GM23338 (cell line): ENCODE data around the gene UBL5. TPM values are rescaled to one million over a fixed set of nuclear protein-coding genes. Genes with fewer than 3 reads are reported as not detected.

Experiments used
- ATAC-seq: fragments of 200-7000 bp; cut with Tn5 transposase; 3 replicates; pipeline ENCODE4 v1.9.1; 2020
- DNase-seq: peaks from one replicate; pipeline ENCODE4 v3.0.0-alpha.2; 2015; ENCODE audit warnings: low spot score
- H2AFZ ChIP-seq: fragments of 200-600 bp; sonication (generic); 2 replicates; pipeline ENCODE4 v1.8.0; 2016; ENCODE audit warnings: antibody characterized with exemption, mild to moderate bottlenecking, moderate library complexity
- H3F3A ChIP-seq: fragments of 200-600 bp; sonication (generic); replicated peaks from 2 replicates; pipeline ENCODE4 v1.8.0; 2017; ENCODE audit warnings: antibody characterized with exemption, mixed run types, low read depth
- H3K27ac ChIP-seq: fragments of 200-600 bp; sonication (generic); 2 replicates; pipeline ENCODE4 v1.6.1; 2016; ENCODE audit warnings: low read depth
- H3K27me3 ChIP-seq: fragments of 200-600 bp; sonication (generic); 2 replicates; pipeline ENCODE4 v1.8.0; 2016; ENCODE audit warnings: mild to moderate bottlenecking, mixed run types, moderate library complexity; ENCODE audit not compliant: insufficient read depth
- H3K36me3 ChIP-seq: fragments of 200-600 bp; sonication (generic); 2 replicates; pipeline ENCODE4 v1.8.0; 2016; ENCODE audit warnings: mild to moderate bottlenecking; ENCODE audit not compliant: insufficient read depth
- H3K4me1 ChIP-seq: fragments of 200-600 bp; sonication (generic); 2 replicates; pipeline ENCODE4 v1.8.0; 2016; ENCODE audit warnings: mild to moderate bottlenecking, moderate library complexity; ENCODE audit not compliant: insufficient read depth
- H3K4me2 ChIP-seq: fragments of 200-600 bp; sonication (generic); 2 replicates; pipeline ENCODE4 v1.7.1; 2017; ENCODE audit warnings: mixed run types
- H3K4me3 ChIP-seq: fragments of 200-600 bp; sonication (generic); 2 replicates; pipeline ENCODE4 v1.6.1; 2016; ENCODE audit warnings: mixed run types
- H3K79me2 ChIP-seq: fragments of 200-600 bp; sonication (generic); replicated peaks from 2 replicates; pipeline ENCODE4 v1.8.0; 2017; ENCODE audit warnings: mild to moderate bottlenecking; ENCODE audit not compliant: insufficient read depth
- H3K9me2 ChIP-seq: fragments of 200-600 bp; sonication (generic); 2 replicates; pipeline ENCODE4 v1.8.0; 2017; ENCODE audit not compliant: insufficient read depth
- H4K20me1 ChIP-seq: fragments of 200-600 bp; sonication (generic); replicated peaks from 2 replicates; pipeline ENCODE4 v1.8.0; 2017; ENCODE audit warnings: mild to moderate bottlenecking; ENCODE audit not compliant: insufficient read depth
- H3K27ac Mint-ChIP-seq: 2 replicates; pipeline ENCODE4 v1.8.0; 2020; ENCODE audit warnings: inconsistent platforms, mild to moderate bottlenecking, moderate library complexity, mixed read lengths
- H3K27me3 Mint-ChIP-seq: 3 replicates; pipeline ENCODE4 v1.8.0; 2022; ENCODE audit warnings: low read depth, mild to moderate bottlenecking, moderate library complexity, mixed read lengths, inconsistent platforms; ENCODE audit not compliant: insufficient read depth, poor library complexity
- H3K36me3 Mint-ChIP-seq: 3 replicates; pipeline ENCODE4 v1.8.0; 2021; ENCODE audit warnings: low read depth, mild to moderate bottlenecking, inconsistent platforms, moderate library complexity, mixed read lengths
- H3K4me1 Mint-ChIP-seq: 3 replicates; pipeline ENCODE4 v1.8.0; 2020; ENCODE audit warnings: mild to moderate bottlenecking, inconsistent platforms, mixed read lengths
- H3K4me3 Mint-ChIP-seq: 3 replicates; pipeline ENCODE4 v1.8.0; 2021; ENCODE audit warnings: moderate library complexity, mild to moderate bottlenecking, inconsistent platforms, mixed read lengths
- H3K9me3 Mint-ChIP-seq: 3 replicates; pipeline ENCODE4 v1.8.0; 2020; ENCODE audit warnings: moderate library complexity, mild to moderate bottlenecking, inconsistent platforms, mixed read lengths
- CREB1 ChIP-seq: fragments of 250-450 bp; sonication (Bioruptor Pico); IDR thresholded peaks from 2 replicates; pipeline ENCODE4 v1.5.0; 2020; ENCODE audit warnings: low read depth, mild to moderate bottlenecking, moderate library complexity
- EZH2 ChIP-seq: fragments of 200-600 bp; sonication (generic); IDR thresholded peaks from one replicate; pipeline ENCODE4 v1.8.0; 2017; ENCODE audit warnings: antibody characterized with exemption, mild to moderate bottlenecking, low read depth; ENCODE audit not compliant: unreplicated experiment
- EZH2phosphoT487 ChIP-seq: fragments of 200-600 bp; sonication (generic); IDR thresholded peaks from one replicate; pipeline ENCODE4 v1.8.1; 2018; ENCODE audit warnings: antibody characterized with exemption; ENCODE audit not compliant: unreplicated experiment
- JUNB ChIP-seq: IDR thresholded peaks from one replicate; pipeline ENCODE4 v1.6.1; 2016; ENCODE audit warnings: antibody characterized with exemption; ENCODE audit not compliant: unreplicated experiment
- NANOG ChIP-seq: IDR thresholded peaks from 2 replicates; pipeline ENCODE4 v1.6.1; 2016; ENCODE audit warnings: antibody characterized with exemption, borderline replicate concordance
- POLR2AphosphoS5 ChIP-seq: IDR thresholded peaks from 2 replicates; pipeline ENCODE4 v1.6.1; 2016; ENCODE audit warnings: antibody characterized with exemption, low read depth
- STAT1 ChIP-seq: IDR thresholded peaks from one replicate; pipeline ENCODE4 v1.6.1; 2016; ENCODE audit warnings: antibody characterized with exemption; ENCODE audit not compliant: unreplicated experiment
- ZNF114 ChIP-seq: fragments of 250-450 bp; sonication (Bioruptor Pico); IDR thresholded peaks from 2 replicates; pipeline ENCODE4 v1.5.0; 2020; ENCODE audit warnings: mild to moderate bottlenecking, moderate library complexity
- ZNF331 ChIP-seq: fragments of 250-450 bp; sonication (Bioruptor Pico); IDR thresholded peaks from 2 replicates; pipeline ENCODE4 v1.5.0; 2020; ENCODE audit warnings: low read depth, mild to moderate bottlenecking, moderate library complexity
- polyA plus RNA-seq: library from polyadenylated mRNA; unstranded; fragments of >200 nt; fragmentation: Nextera tagmentation; extraction: Ambion mirVana; gene quantifications from 2 replicates; pipeline ENCODE4 v1.2.1, GENCODE V29; 2016
- total RNA-seq: library from RNA; depleted of rRNA; stranded (reverse); fragments of >200 nt; shearing (Covaris generic); gene quantifications from 2 replicates; pipeline ENCODE4 v1.2.3, GENCODE V29; 2014
- TF ChIP-seq, protein P1 (sequence below): IDR thresholded peaks from 2 replicates; pipeline ENCODE4 v1.6.1; 2016; ENCODE audit warnings: antibody characterized with exemption
- TF ChIP-seq, protein P2 (sequence below): IDR thresholded peaks from one replicate; pipeline ENCODE4 v1.6.1; 2018; ENCODE audit warnings: antibody characterized with exemption; ENCODE audit not compliant: unreplicated experiment
- TF ChIP-seq, protein P3 (sequence below), 2 experiments: fragments of 200-600 bp in 1 of 2; sonication (generic) in 1 of 2; conservative IDR thresholded peaks; 2 replicates each; pipeline versions ENCODE4 v1.5.1 to v1.6.1; 2016 to 2017; ENCODE audit warnings: antibody characterized with exemption in 2 of 2, low read depth in 2 of 2, mild to moderate bottlenecking in 2 of 2, moderate library complexity in 1 of 2
- TF ChIP-seq, protein P4 (sequence below): fragments of 250-450 bp; sonication (Bioruptor Pico); IDR thresholded peaks from 2 replicates; pipeline ENCODE4 v1.5.0; 2020; ENCODE audit warnings: mild to moderate bottlenecking, moderate library complexity

The UBL5 gene
- total and polyA plus RNA-seq, 2 experiments from 2014 or later: 304 to 1,371 TPM

DNA sequence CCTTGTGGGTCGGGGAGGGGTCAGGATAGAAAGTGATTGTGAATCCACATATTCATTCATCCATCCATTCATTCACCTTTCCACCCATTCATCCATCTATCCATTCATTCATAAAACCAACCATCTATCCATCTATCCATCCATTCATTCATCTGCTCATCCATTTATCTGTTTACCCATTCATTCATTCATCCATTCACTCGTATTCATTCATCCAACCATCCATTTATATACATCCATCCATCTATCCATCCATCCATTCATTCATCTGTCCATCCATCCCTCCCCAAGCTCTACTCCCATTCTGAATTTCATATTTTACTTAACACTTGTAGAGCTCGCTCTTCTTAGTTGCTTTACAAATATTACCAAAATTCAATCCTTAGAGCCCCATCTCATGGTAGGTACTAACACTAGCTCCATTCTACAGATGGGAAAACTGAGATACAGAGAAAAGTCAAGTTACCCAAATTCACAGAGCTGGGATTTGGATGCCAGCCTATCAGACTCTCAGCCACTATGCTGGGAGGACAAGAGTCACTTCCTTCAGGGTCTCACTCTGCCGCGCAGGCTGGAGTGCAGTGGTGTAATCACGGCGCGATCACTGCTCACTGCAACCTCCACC, 45.0 kb downstream of the UBL5 start:
- DNase-seq: no peak
- H4K20me1 ChIP-seq: peaks cover 10% of the 10 kb centered on the region
- no peak overlapping the region for H2AFZ ChIP-seq
- H3K4me3 ChIP-seq: no peak overlapping the region
- no peaks in the 10 kb centered on the region for H3K9me2 ChIP-seq
- H3K36me3 Mint-ChIP-seq: peaks cover 3% of the 10 kb centered on the region; the same call in 1 of the 3 replicates
- TF ChIP-seq ZNF331 (CRISPR knock-in tag) (no peak), POLR2AphosphoS5 (no peak), EZH2 (no peak), EZH2phosphoT487 (no peak), CREB1 (CRISPR knock-in tag) (no peak), STAT1 (no peak), ZNF114 (CRISPR knock-in tag) (no peak), JUNB (no peak), NANOG (no peak)
- TF ChIP-seq, protein P1, sequence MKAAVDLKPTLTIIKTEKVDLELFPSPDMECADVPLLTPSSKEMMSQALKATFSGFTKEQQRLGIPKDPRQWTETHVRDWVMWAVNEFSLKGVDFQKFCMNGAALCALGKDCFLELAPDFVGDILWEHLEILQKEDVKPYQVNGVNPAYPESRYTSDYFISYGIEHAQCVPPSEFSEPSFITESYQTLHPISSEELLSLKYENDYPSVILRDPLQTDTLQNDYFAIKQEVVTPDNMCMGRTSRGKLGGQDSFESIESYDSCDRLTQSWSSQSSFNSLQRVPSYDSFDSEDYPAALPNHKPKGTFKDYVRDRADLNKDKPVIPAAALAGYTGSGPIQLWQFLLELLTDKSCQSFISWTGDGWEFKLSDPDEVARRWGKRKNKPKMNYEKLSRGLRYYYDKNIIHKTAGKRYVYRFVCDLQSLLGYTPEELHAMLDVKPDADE: no peak
- TF ChIP-seq, protein P2, sequence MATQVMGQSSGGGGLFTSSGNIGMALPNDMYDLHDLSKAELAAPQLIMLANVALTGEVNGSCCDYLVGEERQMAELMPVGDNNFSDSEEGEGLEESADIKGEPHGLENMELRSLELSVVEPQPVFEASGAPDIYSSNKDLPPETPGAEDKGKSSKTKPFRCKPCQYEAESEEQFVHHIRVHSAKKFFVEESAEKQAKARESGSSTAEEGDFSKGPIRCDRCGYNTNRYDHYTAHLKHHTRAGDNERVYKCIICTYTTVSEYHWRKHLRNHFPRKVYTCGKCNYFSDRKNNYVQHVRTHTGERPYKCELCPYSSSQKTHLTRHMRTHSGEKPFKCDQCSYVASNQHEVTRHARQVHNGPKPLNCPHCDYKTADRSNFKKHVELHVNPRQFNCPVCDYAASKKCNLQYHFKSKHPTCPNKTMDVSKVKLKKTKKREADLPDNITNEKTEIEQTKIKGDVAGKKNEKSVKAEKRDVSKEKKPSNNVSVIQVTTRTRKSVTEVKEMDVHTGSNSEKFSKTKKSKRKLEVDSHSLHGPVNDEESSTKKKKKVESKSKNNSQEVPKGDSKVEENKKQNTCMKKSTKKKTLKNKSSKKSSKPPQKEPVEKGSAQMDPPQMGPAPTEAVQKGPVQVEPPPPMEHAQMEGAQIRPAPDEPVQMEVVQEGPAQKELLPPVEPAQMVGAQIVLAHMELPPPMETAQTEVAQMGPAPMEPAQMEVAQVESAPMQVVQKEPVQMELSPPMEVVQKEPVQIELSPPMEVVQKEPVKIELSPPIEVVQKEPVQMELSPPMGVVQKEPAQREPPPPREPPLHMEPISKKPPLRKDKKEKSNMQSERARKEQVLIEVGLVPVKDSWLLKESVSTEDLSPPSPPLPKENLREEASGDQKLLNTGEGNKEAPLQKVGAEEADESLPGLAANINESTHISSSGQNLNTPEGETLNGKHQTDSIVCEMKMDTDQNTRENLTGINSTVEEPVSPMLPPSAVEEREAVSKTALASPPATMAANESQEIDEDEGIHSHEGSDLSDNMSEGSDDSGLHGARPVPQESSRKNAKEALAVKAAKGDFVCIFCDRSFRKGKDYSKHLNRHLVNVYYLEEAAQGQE: no peak
- TF ChIP-seq, protein P3, sequence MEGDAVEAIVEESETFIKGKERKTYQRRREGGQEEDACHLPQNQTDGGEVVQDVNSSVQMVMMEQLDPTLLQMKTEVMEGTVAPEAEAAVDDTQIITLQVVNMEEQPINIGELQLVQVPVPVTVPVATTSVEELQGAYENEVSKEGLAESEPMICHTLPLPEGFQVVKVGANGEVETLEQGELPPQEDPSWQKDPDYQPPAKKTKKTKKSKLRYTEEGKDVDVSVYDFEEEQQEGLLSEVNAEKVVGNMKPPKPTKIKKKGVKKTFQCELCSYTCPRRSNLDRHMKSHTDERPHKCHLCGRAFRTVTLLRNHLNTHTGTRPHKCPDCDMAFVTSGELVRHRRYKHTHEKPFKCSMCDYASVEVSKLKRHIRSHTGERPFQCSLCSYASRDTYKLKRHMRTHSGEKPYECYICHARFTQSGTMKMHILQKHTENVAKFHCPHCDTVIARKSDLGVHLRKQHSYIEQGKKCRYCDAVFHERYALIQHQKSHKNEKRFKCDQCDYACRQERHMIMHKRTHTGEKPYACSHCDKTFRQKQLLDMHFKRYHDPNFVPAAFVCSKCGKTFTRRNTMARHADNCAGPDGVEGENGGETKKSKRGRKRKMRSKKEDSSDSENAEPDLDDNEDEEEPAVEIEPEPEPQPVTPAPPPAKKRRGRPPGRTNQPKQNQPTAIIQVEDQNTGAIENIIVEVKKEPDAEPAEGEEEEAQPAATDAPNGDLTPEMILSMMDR (conservative IDR thresholded peaks at IDR 0.05; ENCODE audit: low read depth in 2 of 2): no peak
- TF ChIP-seq, protein P4, sequence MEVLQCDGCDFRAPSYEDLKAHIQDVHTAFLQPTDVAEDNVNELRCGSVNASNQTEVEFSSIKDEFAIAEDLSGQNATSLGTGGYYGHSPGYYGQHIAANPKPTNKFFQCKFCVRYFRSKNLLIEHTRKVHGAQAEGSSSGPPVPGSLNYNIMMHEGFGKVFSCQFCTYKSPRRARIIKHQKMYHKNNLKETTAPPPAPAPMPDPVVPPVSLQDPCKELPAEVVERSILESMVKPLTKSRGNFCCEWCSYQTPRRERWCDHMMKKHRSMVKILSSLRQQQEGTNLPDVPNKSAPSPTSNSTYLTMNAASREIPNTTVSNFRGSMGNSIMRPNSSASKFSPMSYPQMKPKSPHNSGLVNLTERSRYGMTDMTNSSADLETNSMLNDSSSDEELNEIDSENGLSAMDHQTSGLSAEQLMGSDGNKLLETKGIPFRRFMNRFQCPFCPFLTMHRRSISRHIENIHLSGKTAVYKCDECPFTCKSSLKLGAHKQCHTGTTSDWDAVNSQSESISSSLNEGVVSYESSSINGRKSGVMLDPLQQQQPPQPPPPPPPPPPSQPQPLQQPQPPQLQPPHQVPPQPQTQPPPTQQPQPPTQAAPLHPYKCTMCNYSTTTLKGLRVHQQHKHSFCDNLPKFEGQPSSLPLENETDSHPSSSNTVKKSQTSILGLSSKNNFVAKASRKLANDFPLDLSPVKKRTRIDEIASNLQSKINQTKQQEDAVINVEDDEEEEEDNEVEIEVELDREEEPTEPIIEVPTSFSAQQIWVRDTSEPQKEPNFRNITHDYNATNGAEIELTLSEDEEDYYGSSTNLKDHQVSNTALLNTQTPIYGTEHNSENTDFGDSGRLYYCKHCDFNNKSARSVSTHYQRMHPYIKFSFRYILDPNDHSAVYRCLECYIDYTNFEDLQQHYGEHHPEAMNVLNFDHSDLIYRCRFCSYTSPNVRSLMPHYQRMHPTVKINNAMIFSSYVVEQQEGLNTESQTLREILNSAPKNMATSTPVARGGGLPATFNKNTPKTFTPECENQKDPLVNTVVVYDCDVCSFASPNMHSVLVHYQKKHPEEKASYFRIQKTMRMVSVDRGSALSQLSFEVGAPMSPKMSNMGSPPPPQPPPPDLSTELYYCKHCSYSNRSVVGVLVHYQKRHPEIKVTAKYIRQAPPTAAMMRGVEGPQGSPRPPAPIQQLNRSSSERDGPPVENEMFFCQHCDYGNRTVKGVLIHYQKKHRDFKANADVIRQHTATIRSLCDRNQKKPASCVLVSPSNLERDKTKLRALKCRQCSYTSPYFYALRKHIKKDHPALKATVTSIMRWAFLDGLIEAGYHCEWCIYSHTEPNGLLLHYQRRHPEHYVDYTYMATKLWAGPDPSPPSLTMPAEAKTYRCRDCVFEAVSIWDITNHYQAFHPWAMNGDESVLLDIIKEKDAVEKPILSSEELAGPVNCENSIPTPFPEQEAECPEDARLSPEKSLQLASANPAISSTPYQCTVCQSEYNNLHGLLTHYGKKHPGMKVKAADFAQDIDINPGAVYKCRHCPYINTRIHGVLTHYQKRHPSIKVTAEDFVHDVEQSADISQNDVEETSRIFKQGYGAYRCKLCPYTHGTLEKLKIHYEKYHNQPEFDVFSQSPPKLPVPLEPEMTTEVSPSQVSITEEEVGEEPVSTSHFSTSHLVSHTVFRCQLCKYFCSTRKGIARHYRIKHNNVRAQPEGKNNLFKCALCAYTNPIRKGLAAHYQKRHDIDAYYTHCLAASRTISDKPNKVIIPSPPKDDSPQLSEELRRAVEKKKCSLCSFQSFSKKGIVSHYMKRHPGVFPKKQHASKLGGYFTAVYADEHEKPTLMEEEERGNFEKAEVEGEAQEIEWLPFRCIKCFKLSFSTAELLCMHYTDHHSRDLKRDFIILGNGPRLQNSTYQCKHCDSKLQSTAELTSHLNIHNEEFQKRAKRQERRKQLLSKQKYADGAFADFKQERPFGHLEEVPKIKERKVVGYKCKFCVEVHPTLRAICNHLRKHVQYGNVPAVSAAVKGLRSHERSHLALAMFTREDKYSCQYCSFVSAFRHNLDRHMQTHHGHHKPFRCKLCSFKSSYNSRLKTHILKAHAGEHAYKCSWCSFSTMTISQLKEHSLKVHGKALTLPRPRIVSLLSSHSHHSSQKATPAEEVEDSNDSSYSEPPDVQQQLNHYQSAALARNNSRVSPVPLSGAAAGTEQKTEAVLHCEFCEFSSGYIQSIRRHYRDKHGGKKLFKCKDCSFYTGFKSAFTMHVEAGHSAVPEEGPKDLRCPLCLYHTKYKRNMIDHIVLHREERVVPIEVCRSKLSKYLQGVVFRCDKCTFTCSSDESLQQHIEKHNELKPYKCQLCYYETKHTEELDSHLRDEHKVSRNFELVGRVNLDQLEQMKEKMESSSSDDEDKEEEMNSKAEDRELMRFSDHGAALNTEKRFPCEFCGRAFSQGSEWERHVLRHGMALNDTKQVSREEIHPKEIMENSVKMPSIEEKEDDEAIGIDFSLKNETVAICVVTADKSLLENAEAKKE (CRISPR knock-in tag): no peak
- H3K27me3 Mint-ChIP-seq: peaks cover 1% of the 10 kb centered on the region
- no peaks in the 10 kb centered on the region for H3F3A ChIP-seq
- H3K27ac Mint-ChIP-seq: no peak overlapping the region
- peaks cover 5% of the 10 kb centered on the region for H3K4me1 Mint-ChIP-seq
- no peak for ATAC-seq
- H3K36me3 ChIP-seq: no peaks in the 10 kb centered on the region
- 0 out of 2 replicates have a peak, but pooled peaks cover 3% of the 10 kb centered on the region for H3K4me1 ChIP-seq
- no peak overlapping the region for H3K4me3 Mint-ChIP-seq
- no peaks in the 10 kb centered on the region for H3K79me2 ChIP-seq
- no peaks in the 10 kb centered on the region for H3K9me3 Mint-ChIP-seq
- H3K27me3 ChIP-seq: no peaks in the 10 kb centered on the region
- H3K27ac ChIP-seq: no peak overlapping the region
- no peak overlapping the region for H3K4me2 ChIP-seq
